Fibroblast of skin of left quadriceps (primary cell): ENCODE data around the gene PBLD.
"Not testable (repeated sequence)": the region's sequence is repeated elsewhere in the genome, so short reads cannot be mapped to it uniquely, and the experiment has no call there.

Experiments
- DNase-seq, 2 experiments: peaks; one replicate each; pipeline ENCODE4 v3.0.0-alpha.2; 2013; ENCODE audit warnings: low read depth in 2 of 2

PBLD gene

GRCh38 chr10:68330852-68331454 lies 1.8 kb downstream of the PBLD start:
- DNase-seq: no peak

GRCh38 chr10:68329506-68329861 lies 3.2 kb downstream of the PBLD start:
- no peak for DNase-seq

- peak; percentile 49 to 52 for DNase-seq
Measured at GRCh38 chr10:68327889-68328786, 4.6 kb downstream of the PBLD start.

DNA sequence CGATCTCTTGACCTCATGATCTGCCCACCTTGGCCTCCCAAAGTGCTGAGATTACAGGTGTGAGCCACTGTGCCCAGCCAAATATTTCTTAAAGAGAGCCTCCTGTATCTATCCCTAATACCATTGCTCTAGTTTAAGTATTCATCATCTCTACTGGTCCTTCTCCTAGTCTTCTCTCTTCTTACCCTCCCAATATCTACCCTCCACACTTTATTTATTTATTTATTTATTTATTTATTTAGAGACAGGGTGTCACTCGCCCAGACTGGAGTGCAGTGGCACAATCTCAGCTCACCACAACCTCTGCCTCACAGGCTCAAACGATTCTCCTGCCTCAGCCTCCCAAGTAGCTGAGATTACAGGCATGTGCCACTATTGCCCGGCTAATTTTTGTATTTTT lies 8.3 kb downstream of the PBLD start:
- not testable (repeated sequence) for DNase-seq

DNA sequence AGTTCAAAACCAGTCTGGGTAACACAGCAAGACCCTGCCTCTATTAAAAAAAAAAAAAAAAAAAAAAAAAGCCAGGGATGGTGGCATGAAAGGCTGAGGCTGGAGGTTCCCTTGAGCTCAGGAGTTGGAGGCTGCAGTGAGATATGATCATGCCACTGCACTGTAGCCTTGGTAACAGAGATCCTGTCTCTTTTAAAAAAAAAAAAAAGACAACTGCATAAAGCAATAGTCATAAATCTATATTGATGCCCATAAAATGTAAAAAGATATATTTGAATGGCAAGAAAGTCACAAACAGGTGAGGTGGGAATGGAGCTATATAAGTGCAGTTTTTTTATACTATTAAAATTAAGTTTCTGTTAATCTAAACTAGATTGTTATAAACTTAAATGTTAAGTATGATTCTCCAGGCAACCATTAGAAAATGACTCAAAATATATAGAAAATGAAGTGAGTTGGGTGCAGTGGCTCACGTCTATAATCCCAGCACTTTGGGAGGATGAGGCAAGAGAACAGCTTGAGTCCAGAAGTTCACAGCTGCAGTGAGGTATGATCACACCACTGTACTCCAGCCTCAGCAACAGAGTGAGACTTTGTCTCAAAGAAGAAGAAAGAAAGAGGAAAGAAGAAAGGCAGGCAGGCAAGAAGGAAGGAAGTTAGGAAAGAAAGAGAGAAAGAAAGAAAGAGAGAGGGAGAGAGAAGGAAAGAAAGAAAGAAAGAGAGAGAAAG lies 14.2 kb downstream of the PBLD start:
- DNase-seq: no peak

GRCh38 chr10:68315582-68315981 lies 17.1 kb downstream of the PBLD start:
- DNase-seq: no peak

DNA sequence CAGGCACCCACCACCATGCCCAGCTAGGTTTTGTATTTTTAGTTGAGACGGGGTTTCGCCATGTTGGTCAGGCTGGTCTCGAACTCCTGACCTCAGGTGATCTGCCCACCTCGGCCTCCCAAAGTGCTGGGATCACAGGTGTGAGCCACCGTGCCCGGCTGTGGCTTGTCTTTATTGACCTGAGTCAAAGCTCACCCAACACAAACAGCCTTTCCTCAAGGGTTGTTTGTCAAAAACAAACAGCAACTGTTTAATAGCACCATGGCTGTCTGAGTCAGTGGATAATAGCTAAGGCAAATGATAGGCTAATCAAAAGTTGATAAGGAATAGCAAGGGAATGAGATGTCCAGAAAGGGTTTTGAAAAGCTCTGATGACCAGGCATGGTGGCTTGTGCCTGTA lies 17.8 kb downstream of the PBLD start:
- not testable (repeated sequence) for DNase-seq

DNA sequence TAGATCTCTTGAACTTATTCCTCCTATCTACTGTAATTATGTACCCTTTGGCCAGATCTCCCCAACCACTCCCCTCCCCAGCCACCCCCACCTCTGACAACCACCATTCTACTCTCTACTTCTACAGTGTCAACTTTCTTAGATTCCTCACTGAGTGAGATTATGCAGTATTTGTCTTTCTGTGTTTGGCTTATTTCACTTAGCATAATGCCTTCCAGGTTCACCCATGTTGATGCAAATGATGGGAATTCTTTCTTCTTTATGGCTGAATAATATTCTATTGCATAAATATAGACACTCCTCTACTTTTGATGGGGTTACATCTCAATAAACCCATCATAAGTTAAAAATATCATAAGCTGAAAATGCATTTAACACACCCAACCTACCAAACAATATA lies 22.2 kb downstream of the PBLD start:
- DNase-seq: no peak

- no peak for DNase-seq
Measured at GRCh38 chr10:68305854-68306253, 26.9 kb downstream of the PBLD start.

DNA sequence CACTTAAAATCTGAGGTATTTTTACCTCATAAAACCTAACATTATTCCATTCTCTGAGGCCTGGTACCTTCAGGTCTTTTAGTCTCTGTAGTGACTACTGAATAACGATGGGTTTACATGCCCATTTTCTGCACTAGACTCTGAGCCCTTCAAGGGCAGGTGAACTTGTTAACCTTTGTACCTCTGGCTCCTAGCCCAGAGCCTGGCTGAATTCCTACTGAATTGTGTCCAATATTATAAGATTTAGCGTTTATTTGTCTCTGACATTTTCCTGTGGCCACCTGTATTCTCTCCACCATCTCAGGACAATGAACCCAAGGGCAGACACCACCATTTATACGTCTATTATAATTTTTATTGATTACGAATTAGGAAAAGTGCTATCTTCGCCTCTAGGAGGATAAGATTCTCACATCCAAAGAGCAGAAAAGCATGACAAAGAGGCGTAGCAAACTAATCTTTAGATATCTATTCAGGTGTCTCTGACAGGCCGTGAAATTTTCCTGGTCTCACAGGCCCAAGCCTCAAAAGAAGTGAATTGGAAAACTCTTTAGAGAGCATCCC lies 28.8 kb downstream of the PBLD start:
- DNase-seq: no peak

DNA sequence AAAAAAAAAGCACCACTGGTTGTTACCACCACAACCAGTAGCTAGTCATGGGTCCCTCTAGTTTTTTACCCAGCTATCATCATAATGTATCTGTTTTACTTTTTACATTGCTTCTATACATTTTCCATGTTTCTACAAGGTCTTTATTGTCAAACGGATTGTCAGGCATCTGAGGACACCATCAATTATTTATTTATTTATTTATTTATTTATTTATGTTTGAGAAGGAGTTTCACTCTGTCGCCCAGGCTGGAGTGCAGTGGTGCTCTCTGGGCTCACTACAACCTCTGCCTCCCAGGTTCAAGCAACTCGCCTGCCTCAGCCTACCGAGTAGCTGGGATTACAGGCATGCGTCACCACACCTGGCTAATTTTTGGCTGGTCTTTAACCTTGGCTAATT lies 29.9 kb downstream of the PBLD start:
- no peak for DNase-seq

DNA sequence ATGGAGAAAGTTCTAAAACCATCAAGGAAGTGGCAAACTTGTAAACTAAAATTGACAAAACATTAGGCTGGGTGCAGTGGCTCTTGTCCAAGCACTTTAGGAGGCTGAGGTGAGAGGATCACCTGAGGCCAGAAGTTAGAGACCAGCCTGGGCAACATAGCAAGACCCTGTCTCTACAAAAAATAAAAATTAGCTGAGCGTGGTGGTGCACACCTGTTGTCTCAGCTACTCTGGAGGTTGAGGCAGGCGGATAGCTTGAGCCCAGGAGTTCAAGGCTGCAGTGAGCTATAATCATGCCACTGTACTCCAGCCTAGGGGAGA lies 30.3 kb downstream of the PBLD start:
- no peak for DNase-seq

- peak; percentile 36 to 39 for DNase-seq
Measured at GRCh38 chr10:68301790-68302502, 30.8 kb downstream of the PBLD start.

DNA sequence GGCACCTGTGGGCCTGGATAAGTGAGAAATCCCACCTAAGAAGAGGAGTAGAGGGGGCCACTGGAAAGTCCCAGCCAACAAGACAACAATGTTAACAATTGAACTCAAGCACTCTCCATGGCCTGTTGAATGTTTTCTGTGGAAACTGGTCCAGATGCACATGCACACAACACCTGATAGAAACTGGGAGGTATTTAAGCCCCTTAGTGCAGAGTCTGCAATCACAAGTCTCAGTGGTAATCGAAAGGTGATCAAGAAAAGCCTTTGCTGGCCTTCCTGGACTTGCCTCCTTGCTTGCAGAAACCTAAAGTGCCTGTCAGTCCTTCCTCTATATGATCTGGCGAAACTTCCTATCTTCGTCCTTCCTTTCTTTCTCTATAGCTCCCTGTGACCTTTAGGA lies 31.4 kb downstream of the PBLD start:
- no peak for DNase-seq

- peak; percentile 44 to 49 for DNase-seq
Measured at GRCh38 chr10:68296843-68297663, 35.7 kb downstream of the PBLD start.

- DNase-seq: no peak
Measured at GRCh38 chr10:68290736-68291135, 42.0 kb downstream of the PBLD start.

DNA sequence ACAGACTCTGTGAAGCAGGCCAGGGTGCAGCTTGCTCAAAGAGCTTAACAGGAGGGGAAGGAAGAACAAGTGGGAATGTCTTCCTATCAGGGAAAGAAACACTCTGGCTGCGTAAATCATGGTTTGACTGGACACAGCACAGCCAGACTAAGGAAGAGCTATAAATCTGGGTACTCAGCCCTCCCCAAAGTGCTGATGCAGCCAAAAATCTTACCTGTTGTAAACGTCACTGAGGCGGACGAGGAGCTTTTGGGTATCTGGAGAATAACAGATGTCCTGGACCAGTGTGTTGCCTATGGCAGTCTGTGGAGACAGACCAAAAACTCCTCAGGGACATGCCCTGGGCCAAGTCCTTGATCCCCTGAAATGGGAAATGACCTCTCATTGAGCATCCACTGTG lies 44.0 kb downstream of the PBLD start:
- no peak for DNase-seq

GRCh38 chr10:68284062-68285001 lies 48.4 kb downstream of the PBLD start:
- no peak for DNase-seq

GRCh38 chr10:68280758-68281157 lies 52.0 kb downstream of the PBLD start:
- DNase-seq: no peak
